Bronchial epithelial cell (primary cell): ENCODE results near the gene PKD1L1. TPM values are rescaled to one million over a fixed set of nuclear protein-coding genes. Genes with fewer than 3 reads are reported as not detected.
A peak's percentile ranks its signal among the peaks of the same experiment; 100 is the strongest.

Experiments used
- DNase-seq: peaks from one replicate; pipeline ENCODE4 v3.0.0-alpha.2; 2010; ENCODE audit warnings: low read depth
- FAIRE-seq: peaks from 2 replicates; lab custom pipeline; 2011; peaks lifted over from hg19 to GRCh38; lab: Jason Lieb, UNC
- H3K27me3 ChIP-seq: 2 replicates; pipeline ENCODE4 v1.5.1; 2011; ENCODE audit warnings: low read length; ENCODE audit not compliant: control insufficient read depth, insufficient read depth
- H3K36me3 ChIP-seq: 2 replicates; pipeline ENCODE4 v1.5.1; 2011; ENCODE audit warnings: low read length; ENCODE audit not compliant: control insufficient read depth, insufficient read depth
- H3K4me3 ChIP-seq: 2 replicates; pipeline ENCODE4 v1.5.1; 2011; ENCODE audit warnings: mild to moderate bottlenecking, low read depth, low read length, control low read depth
- total RNA-seq: library from RNA; depleted of rRNA; stranded (reverse); fragments of >200 nt; gene quantifications from 2 replicates; pipeline ENCODE4 v1.2.1, GENCODE V29; 2014
- TF ChIP-seq, protein P1 (sequence below): IDR thresholded peaks from 2 replicates; pipeline ENCODE4 v1.5.1; 2011; ENCODE audit warnings: mild to moderate bottlenecking, moderate library complexity, low read length, control low read depth, inconsistent platforms; ENCODE audit not compliant: insufficient read depth, severe bottlenecking

The PKD1L1 gene
- total RNA-seq, 1 donor from 2014 or later, result under 0.01 TPM

DNA sequence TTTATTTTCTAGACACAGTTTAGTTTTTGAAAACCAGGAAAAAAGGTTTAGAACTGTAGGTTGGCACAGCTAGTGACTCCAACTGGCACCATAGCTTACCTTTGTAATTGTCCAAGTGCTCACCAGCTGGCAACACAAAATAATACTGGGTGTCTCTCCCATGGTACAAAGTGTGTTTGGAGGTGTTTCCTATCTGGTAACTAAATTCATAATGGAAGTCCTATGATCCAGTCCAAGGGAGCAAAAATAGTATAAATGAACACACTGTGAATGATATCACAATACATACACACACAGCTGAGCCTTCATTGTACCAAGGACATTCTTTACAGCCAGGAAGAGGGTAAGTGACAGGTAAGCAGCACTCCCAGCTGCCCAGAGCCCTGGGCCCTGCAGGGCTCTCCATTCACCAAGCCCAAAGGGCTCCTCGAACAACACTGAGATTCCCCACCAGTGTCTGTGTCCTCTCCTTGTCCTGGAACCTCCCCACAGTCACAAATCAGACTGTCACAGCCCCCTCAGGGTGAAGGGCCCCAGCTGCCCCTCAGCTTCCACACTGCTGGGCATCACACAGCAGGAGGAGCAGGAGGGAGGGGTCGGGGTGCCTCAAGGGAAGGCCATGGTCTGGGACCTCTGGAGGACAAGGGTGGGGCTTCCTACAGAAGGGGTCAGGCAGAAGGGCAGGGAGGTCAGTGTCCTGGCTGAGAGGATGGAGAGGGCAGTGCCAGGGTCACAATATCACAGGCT lies 72.1 kb downstream of the PKD1L1 start:
- TF ChIP-seq, protein P1, sequence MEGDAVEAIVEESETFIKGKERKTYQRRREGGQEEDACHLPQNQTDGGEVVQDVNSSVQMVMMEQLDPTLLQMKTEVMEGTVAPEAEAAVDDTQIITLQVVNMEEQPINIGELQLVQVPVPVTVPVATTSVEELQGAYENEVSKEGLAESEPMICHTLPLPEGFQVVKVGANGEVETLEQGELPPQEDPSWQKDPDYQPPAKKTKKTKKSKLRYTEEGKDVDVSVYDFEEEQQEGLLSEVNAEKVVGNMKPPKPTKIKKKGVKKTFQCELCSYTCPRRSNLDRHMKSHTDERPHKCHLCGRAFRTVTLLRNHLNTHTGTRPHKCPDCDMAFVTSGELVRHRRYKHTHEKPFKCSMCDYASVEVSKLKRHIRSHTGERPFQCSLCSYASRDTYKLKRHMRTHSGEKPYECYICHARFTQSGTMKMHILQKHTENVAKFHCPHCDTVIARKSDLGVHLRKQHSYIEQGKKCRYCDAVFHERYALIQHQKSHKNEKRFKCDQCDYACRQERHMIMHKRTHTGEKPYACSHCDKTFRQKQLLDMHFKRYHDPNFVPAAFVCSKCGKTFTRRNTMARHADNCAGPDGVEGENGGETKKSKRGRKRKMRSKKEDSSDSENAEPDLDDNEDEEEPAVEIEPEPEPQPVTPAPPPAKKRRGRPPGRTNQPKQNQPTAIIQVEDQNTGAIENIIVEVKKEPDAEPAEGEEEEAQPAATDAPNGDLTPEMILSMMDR, result no peak
- Histone ChIP-seq H3K4me3 (no peak overlapping the region), H3K36me3 (no peaks in the 10 kb centered on the region), H3K27me3 (no peaks in the 10 kb centered on the region)
- no peak for FAIRE-seq
- DNase-seq, result no peak

DNA sequence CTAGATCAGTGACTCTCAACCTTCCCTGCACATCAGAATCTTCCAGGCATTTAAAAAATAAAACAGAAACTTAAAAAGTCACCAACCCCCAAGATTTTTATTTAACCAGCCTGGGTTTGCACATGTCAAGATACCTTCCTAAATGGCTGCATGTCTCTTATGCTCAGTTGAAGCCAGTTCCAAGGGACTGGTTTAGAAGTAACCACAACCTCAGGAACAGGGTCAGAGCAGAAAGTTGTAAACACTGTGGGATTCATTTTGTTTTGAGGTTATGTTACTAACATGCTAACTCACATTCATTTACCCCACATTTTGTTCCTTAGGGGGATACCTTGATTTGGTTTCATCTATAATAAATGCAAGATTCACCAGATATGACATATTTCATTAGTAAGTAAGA lies 72.9 kb downstream of the PKD1L1 start:
- FAIRE-seq (no peak), DNase-seq (no peak)
- TF ChIP-seq, protein P1, result no peak
- Histone ChIP-seq H3K36me3 (no peaks in the 10 kb centered on the region), H3K4me3 (no peak overlapping the region), H3K27me3 (no peaks in the 10 kb centered on the region)

- H3K4me3 ChIP-seq, result no peak overlapping the region
- no peaks in the 10 kb centered on the region for H3K27me3 ChIP-seq
- FAIRE-seq (no peak), DNase-seq (peak; percentile 81)
- H3K36me3 ChIP-seq, result no peaks in the 10 kb centered on the region
- TF ChIP-seq, protein P1, result no peak
Observed at GRCh38 chr7:47873762-47874161, 74.5 kb downstream of the PKD1L1 start.

DNA sequence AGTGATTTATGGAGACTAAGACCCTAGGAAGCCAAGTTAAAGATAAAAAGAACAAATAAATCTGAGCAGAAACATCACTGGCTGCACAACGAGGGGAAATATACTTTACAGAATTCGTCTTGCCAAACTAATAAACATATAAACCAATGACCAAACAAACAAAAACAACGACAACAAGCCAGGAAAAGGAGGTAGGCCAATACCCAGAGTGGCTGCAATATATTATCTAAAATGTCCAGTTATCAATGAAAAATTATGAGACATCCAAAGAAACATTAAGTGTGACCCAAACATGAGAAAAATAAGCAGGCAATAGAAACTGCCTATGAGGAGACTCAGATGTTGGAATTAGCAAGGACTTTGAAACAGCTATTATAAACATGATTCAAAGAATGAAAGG lies 81.0 kb downstream of the PKD1L1 start:
- Histone ChIP-seq H3K36me3 (no peaks in the 10 kb centered on the region), H3K4me3 (no peak overlapping the region), H3K27me3 (no peaks in the 10 kb centered on the region)
- FAIRE-seq (no peak), DNase-seq (no peak)
- TF ChIP-seq, protein P1, result no peak

GRCh38 chr7:47866120-47866519 lies 82.1 kb downstream of the PKD1L1 start:
- TF ChIP-seq, protein P1, result no peak
- no peaks in the 10 kb centered on the region for H3K27me3 ChIP-seq
- DNase-seq, result no peak
- H3K4me3 ChIP-seq, result no peak overlapping the region
- no peaks in the 10 kb centered on the region for H3K36me3 ChIP-seq
- no peak for FAIRE-seq
